SK-N-SH (cell line): ENCODE measurements around the gene SDC3.

Experiments used
- CHD2 ChIP-seq: fragments of 150-350 bp; IDR thresholded peaks from 2 replicates; pipeline ENCODE4 v1.6.1; 2018; ENCODE audit warnings: low read length; ENCODE audit not compliant: partially characterized antibody
- CTCF ChIP-seq: fragments of 200-600 bp; sonication (generic); IDR thresholded peaks from 2 replicates; pipeline ENCODE4 v1.6.1; 2017; ENCODE audit warnings: antibody characterized with exemption, mild to moderate bottlenecking, moderate library complexity
- EZH2phosphoT487 ChIP-seq: fragments of 200-600 bp; sonication (generic); IDR thresholded peaks from 2 replicates; pipeline ENCODE4 v1.6.1; 2017; ENCODE audit warnings: low read depth, mixed run types, mild to moderate bottlenecking, antibody characterized with exemption, moderate library complexity, borderline replicate concordance
- FOSL2 ChIP-seq: IDR thresholded peaks from 2 replicates; pipeline ENCODE4 v1.4.0; 2012; ENCODE audit warnings: low read depth, mild to moderate bottlenecking, moderate library complexity, borderline replicate concordance
- POLR2AphosphoS5 ChIP-seq: IDR thresholded peaks from 2 replicates; pipeline ENCODE4 v1.6.1; 2012; ENCODE audit warnings: low read depth, low read length
- RAD21 ChIP-seq: IDR thresholded peaks from 2 replicates; pipeline ENCODE4 v1.6.1; 2012; ENCODE audit warnings: mild to moderate bottlenecking, low read length
- TAF1 ChIP-seq: IDR thresholded peaks from 2 replicates; pipeline ENCODE4 v1.6.1; 2012; ENCODE audit warnings: low read depth, mild to moderate bottlenecking, low read length, moderate library complexity, borderline replicate concordance
- YY1 ChIP-seq: IDR thresholded peaks from 2 replicates; pipeline ENCODE4 v1.4.0; 2012; ENCODE audit warnings: low read depth, mild to moderate bottlenecking

GRCh38 chr1:30857964-30858363 is 50.6 kb downstream of the SDC3 start:
- TF ChIP-seq EZH2phosphoT487 (no peak), CHD2 (no peak), RAD21 (no peak), CTCF (no peak), FOSL2 (no peak), POLR2AphosphoS5 (no peak), TAF1 (no peak), YY1 (no peak)
